Suprapubic skin (tissue), 4 donors: Measurements from ENCODE around the gene NIM1K. TPM values are rescaled to one million over a fixed set of nuclear protein-coding genes. Genes with fewer than 3 reads are reported as not detected.
"Not testable (repeated sequence)": the region's sequence is repeated elsewhere in the genome, so short reads cannot be mapped to it uniquely, and the experiment has no call there.

Experiments used
- DNase-seq, 2 donors: peaks; one replicate each; pipeline ENCODE4 v3.0.0-alpha.2; 2019; ENCODE audit warnings: low spot score in 2 of 2
- H3K27ac ChIP-seq: fragments of 200-600 bp; sonication (generic); one replicate; pipeline ENCODE4 v1.5.1; 2019
- H3K27me3 ChIP-seq: fragments of 200-600 bp; sonication (generic); one replicate; pipeline ENCODE4 v1.5.1; 2019
- H3K36me3 ChIP-seq: fragments of 200-600 bp; sonication (generic); one replicate; pipeline ENCODE4 v1.5.1; 2019
- H3K4me1 ChIP-seq: fragments of 200-600 bp; sonication (generic); one replicate; pipeline ENCODE4 v1.5.1; 2019
- H3K4me3 ChIP-seq: fragments of 200-600 bp; sonication (generic); one replicate; pipeline ENCODE4 v1.5.1; 2019; ENCODE audit warnings: mild to moderate bottlenecking
- H3K9me3 ChIP-seq: fragments of 200-600 bp; sonication (generic); one replicate; pipeline ENCODE4 v1.5.1; 2019
- EP300 ChIP-seq: sonication (generic); formaldehyde crosslinking; IDR thresholded peaks from one replicate; pipeline ENCODE4 v1.6.1; 2017; ENCODE audit warnings: antibody characterized with exemption
- POLR2A ChIP-seq, 2 donors: fragments of 450-650 bp; IDR thresholded peaks; one replicate each; pipeline ENCODE4 v1.6.1; 2017; ENCODE audit warnings: antibody characterized with exemption in 2 of 2, mild to moderate bottlenecking in 2 of 2, moderate library complexity in 2 of 2
- POLR2AphosphoS5 ChIP-seq, 3 donors: sonication (generic); formaldehyde crosslinking; IDR thresholded peaks; one replicate each; pipeline ENCODE4 v1.6.1; 2017; ENCODE audit warnings: antibody characterized with exemption in 3 of 3
- WGBS: methylation state at CpG from one replicate; pipeline ENCODE4 v1.1.5; 2018; 5-methylcytosine and 5-hydroxymethylcytosine counted together
- total RNA-seq, 4 donors: library from RNA; depleted of rRNA; stranded (reverse); fragments of >200 nt; gene quantifications; one replicate each; pipeline ENCODE4 v1.1.0, GENCODE V29; 2016
- TF ChIP-seq, protein P1 (sequence below), 2 donors: fragments of 200-600 bp in 1 of 2; fragments of 450-650 bp in 1 of 2; sonication (generic) in 1 of 2; IDR thresholded peaks; one replicate each; pipeline ENCODE4 v1.5.1; 2016 to 2019; ENCODE audit warnings: antibody characterized with exemption in 2 of 2, mild to moderate bottlenecking in 1 of 2, moderate library complexity in 1 of 2

Gene NIM1K
- total RNA-seq, 4 donors from 2014 or later = 0.45 to 3.0 (median 1.2) TPM

DNA sequence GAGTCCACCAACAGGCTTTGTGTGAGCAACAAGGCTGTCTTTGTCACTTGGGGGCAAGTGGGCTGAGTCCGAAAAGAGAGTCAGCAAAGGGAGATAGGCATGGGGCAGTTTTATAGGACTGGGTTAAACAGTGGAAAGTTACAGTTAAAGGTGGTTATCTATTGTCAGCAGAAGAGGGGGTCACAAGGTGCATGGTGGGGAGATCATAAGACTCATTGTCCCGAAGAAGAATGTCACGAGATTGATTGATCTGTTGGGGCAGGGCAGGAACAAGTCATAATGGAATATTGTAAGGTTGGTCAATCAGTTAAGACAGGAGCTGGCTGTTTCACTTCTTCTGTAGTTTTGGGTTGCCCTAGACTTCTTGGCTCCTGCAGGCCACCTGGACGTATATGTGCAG, 128.8 kb downstream of the NIM1K start:
- H3K36me3 ChIP-seq = no peaks in the 10 kb centered on the region
- no peaks in the 10 kb centered on the region for H3K27me3 ChIP-seq
- TF ChIP-seq POLR2AphosphoS5 (IDR thresholded peaks at IDR 0.05) = no peak
- TF ChIP-seq POLR2A (IDR thresholded peaks at IDR 0.05) = no peak
- TF ChIP-seq, protein P1, sequence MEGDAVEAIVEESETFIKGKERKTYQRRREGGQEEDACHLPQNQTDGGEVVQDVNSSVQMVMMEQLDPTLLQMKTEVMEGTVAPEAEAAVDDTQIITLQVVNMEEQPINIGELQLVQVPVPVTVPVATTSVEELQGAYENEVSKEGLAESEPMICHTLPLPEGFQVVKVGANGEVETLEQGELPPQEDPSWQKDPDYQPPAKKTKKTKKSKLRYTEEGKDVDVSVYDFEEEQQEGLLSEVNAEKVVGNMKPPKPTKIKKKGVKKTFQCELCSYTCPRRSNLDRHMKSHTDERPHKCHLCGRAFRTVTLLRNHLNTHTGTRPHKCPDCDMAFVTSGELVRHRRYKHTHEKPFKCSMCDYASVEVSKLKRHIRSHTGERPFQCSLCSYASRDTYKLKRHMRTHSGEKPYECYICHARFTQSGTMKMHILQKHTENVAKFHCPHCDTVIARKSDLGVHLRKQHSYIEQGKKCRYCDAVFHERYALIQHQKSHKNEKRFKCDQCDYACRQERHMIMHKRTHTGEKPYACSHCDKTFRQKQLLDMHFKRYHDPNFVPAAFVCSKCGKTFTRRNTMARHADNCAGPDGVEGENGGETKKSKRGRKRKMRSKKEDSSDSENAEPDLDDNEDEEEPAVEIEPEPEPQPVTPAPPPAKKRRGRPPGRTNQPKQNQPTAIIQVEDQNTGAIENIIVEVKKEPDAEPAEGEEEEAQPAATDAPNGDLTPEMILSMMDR (IDR thresholded peaks at IDR 0.05) = no peak
- TF ChIP-seq EP300 = no peak
- H3K4me1 ChIP-seq = peaks cover under 1% of the 10 kb centered on the region
- H3K9me3 ChIP-seq = no peaks in the 10 kb centered on the region
- over 99% methylated on average over 4 of the region's 4 CpGs for WGBS
- no peak overlapping the region for H3K4me3 ChIP-seq
- DNase-seq = no peak
- H3K27ac ChIP-seq = no peak overlapping the region

DNA sequence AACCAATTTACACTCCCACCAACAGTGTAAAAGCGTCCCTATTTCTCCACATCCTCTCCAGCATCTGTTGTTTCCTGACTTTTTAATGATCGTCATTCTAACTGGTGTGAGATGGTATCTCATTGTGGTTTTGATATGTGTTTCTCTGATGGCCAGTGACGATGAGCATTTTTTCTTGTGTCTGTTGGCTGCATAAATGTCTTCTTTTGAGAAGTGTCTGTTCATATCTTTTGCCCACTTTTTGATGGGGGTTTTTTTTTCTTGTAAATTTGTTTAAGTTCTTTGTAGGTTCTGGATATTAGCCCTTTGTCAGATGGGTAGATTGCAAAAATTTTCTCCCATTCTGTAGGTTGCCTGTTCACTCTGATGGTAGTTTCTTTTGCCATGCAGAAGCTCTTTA, 131.5 kb downstream of the NIM1K start:
- H3K4me1 ChIP-seq, H3K27me3 ChIP-seq, H3K36me3 ChIP-seq, DNase-seq, H3K27ac ChIP-seq, H3K9me3 ChIP-seq, H3K4me3 ChIP-seq: not testable (repeated sequence)
- WGBS = 81% methylated on average over 3 of the region's 3 CpGs

DNA sequence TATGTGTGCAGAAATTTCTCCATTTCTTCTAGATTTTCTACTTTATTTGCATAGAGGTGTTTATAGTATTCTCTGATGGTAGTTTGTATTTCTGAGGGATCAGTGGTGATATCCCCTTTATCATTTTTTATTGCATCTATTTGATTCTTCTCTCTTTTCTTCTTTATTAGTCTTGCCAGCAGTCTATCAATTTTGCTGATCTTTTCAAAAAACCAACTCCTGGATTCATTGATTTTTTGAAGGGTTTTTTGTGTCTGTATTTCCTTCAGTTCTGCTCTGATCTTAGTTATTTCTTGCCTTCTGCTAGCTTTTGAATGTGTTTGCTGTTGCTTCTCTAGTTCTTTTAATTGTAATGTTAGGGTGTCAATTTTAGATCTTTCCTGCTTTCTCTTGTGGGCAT, 133.6 kb downstream of the NIM1K start:
- not testable (repeated sequence) for DNase-seq, H3K36me3 ChIP-seq, H3K9me3 ChIP-seq, H3K4me1 ChIP-seq, H3K27ac ChIP-seq, H3K4me3 ChIP-seq, H3K27me3 ChIP-seq

Other genes starting within 250 kb of the NIM1K start
- 1 to 10 TPM in 1 of 4 donors, under 1 TPM in 2, not detected in 1; 0.39 to 3.1 (median 0.89) TPM for gene ANXA2R, start 151.9 kb upstream of the NIM1K start, total RNA-seq
- 10 to 100 TPM; 35.4 to 74.2 (median 55.9) TPM for gene ZNF131, start 71.3 kb upstream of the NIM1K start, total RNA-seq
- 100 to 1,000 TPM in 2 of 4 donors, 10 to 100 TPM in 2; 92.4 to 160 (median 119) TPM for gene HMGCS1, start 121.2 kb downstream of the NIM1K start, total RNA-seq
- 10 to 100 TPM; 10.7 to 24.8 (median 17.8) TPM for gene CCL28, start 220.2 kb downstream of the NIM1K start, total RNA-seq